ENCODE results near the gene ZNF853. TPM values are rescaled to one million over a fixed set of nuclear protein-coding genes. Genes with fewer than 3 reads are reported as not detected.

The ZNF853 gene
- total RNA-seq = 10 to 100 TPM; 16.5 to 17.2 TPM

- Histone ChIP-seq H3K9me3 (no peaks in the 10 kb centered on the region), H3K27me3 (replicated peaks; ENCODE audit: insufficient read depth) (no peaks in the 10 kb centered on the region), H3K36me3 (no peaks in the 10 kb centered on the region), H3K4me3 (peak within 1 kb of the TSS; percentile 57 to 63), H3K27ac (no peak within 1 kb of the TSS), H3K4me1 (replicated peaks) (no peaks in the 10 kb centered on the region)
- DNase-seq (ENCODE audit: low spot score) = no peak
- 23% methylated on average over 10 of the region's 91 CpGs for WGBS
- no peak for TF ChIP-seq POLR2AphosphoS5 (IDR thresholded peaks at IDR 0.05)
- intact Hi-C loops (cut with DNase I) = no loop called here
Observed at GRCh38 chr7:6614953-6615722, at the start of gene ZNF853. Gene ZNF853 (plus strand): TSS chr7:6615610. CDS start chr7:6616175, 565 bp downstream.

- no peaks in the 10 kb centered on the region for H3K9me3 ChIP-seq
- no peak overlapping the region for H3K4me3 ChIP-seq
- H3K4me1 ChIP-seq (replicated peaks) = no peaks in the 10 kb centered on the region
- no peaks in the 10 kb centered on the region for H3K27me3 ChIP-seq (replicated peaks; ENCODE audit: insufficient read depth)
- WGBS = 84% methylated on average over 4 of the region's 4 CpGs
- DNase-seq (ENCODE audit: low spot score) = no peak
- no peaks in the 10 kb centered on the region for H3K36me3 ChIP-seq
- TF ChIP-seq POLR2AphosphoS5 (IDR thresholded peaks at IDR 0.05) (no peak), POLR2A (IDR thresholded peaks at IDR 0.05) (no peak), CTCF (IDR thresholded peaks at IDR 0.05) (no peak)
- intact Hi-C loops (cut with DNase I) = no loop called here
- no peak overlapping the region for H3K27ac ChIP-seq
Observed at GRCh38 chr7:6565655-6566054, 49.8 kb upstream of the ZNF853 start.

- Histone ChIP-seq H3K27ac (no peak overlapping the region), H3K36me3 (no peaks in the 10 kb centered on the region), H3K9me3 (no peaks in the 10 kb centered on the region), H3K4me3 (no peak overlapping the region), H3K27me3 (replicated peaks; ENCODE audit: insufficient read depth) (no peaks in the 10 kb centered on the region), H3K4me1 (replicated peaks) (no peaks in the 10 kb centered on the region)
- no peak for TF ChIP-seq CTCF (IDR thresholded peaks at IDR 0.05)
- no peak for TF ChIP-seq POLR2AphosphoS5 (IDR thresholded peaks at IDR 0.05)
- TF ChIP-seq POLR2A (IDR thresholded peaks at IDR 0.05) = no peak
- no peak for DNase-seq (ENCODE audit: low spot score)
- intact Hi-C loops (cut with DNase I) = no loop called here
- WGBS = 76% methylated on average over 3 of the region's 3 CpGs
Observed at GRCh38 chr7:6567886-6568285, 47.5 kb upstream of the ZNF853 start.

- intact Hi-C loops (cut with DNase I) = no loop called here
- Histone ChIP-seq H3K27me3 (replicated peaks; ENCODE audit: insufficient read depth) (no peaks in the 10 kb centered on the region), H3K4me1 (replicated peaks) (no peaks in the 10 kb centered on the region), H3K36me3 (no peaks in the 10 kb centered on the region), H3K27ac (no peak overlapping the region), H3K4me3 (no peak overlapping the region), H3K9me3 (no peaks in the 10 kb centered on the region)
- DNase-seq (ENCODE audit: low spot score) = no peak
- 66% methylated on average over 7 of the region's 7 CpGs for WGBS
- TF ChIP-seq POLR2AphosphoS5 (IDR thresholded peaks at IDR 0.05) (no peak), CTCF (IDR thresholded peaks at IDR 0.05) (no peak), POLR2A (IDR thresholded peaks at IDR 0.05) (no peak)
Observed at GRCh38 chr7:6571160-6571779, 44.1 kb upstream of the ZNF853 start.

GRCh38 chr7:6575281-6576023, 40.0 kb upstream of the ZNF853 start:
- no peak for DNase-seq (ENCODE audit: low spot score)
- Histone ChIP-seq H3K4me3 (no peak overlapping the region), H3K27me3 (replicated peaks; ENCODE audit: insufficient read depth) (no peaks in the 10 kb centered on the region), H3K36me3 (peaks cover 0 to under 1% of the 10 kb centered on the region in 2 donors), H3K4me1 (replicated peaks) (no peaks in the 10 kb centered on the region), H3K9me3 (no peaks in the 10 kb centered on the region), H3K27ac (no peak overlapping the region)
- intact Hi-C loops (cut with DNase I) = no loop called here
- TF ChIP-seq CTCF (IDR thresholded peaks at IDR 0.05) (no peak), POLR2AphosphoS5 (IDR thresholded peaks at IDR 0.05) (no peak)
- 73% methylated on average over 9 of the region's 9 CpGs for WGBS

Data from prostate gland (tissue), 2 donors.